OCI-LY7 (cell line): Measurements from ENCODE around the gene SYT9.

ENCODE experiments used
- CTCF ChIP-seq: fragments of 200-600 bp; sonication (generic); conservative IDR thresholded peaks from 2 replicates; pipeline ENCODE4 v1.5.1; 2014; ENCODE audit warnings: mild to moderate bottlenecking, antibody characterized with exemption, low read length, moderate library complexity, mixed read lengths
- EZH2phosphoT487 ChIP-seq: fragments of 200-600 bp; sonication (generic); IDR thresholded peaks from 2 replicates; pipeline ENCODE4 v1.6.1; 2018; ENCODE audit warnings: low read depth, borderline replicate concordance, mild to moderate bottlenecking, mixed run types, antibody characterized with exemption, low read length, moderate library complexity, mixed read lengths

- TF ChIP-seq CTCF (no peak), EZH2phosphoT487 (no peak)
These were observed 238.8 kb downstream of the SYT9 start for GRCh38 chr11:7490535-7490934.
